ENCODE results near the gene NR1I2.

Gene NR1I2

GRCh38 chr3:119765239-119765638 lies 16.7 kb upstream of the NR1I2 start:
- H3K4me3 ChIP-seq (ENCODE audit: low read length), result no peak overlapping the region
- no peak for DNase-seq (ENCODE audit: low read depth)
- no peak for TF ChIP-seq CTCF (IDR thresholded peaks at IDR 0.05; ENCODE audit: insufficient read depth, low read depth, low read length, missing control alignments)

- DNase-seq (ENCODE audit: low read depth), result no peak
- no peak for TF ChIP-seq CTCF (IDR thresholded peaks at IDR 0.05; ENCODE audit: insufficient read depth, low read depth, low read length, missing control alignments)
- no peak overlapping the region for H3K4me3 ChIP-seq (ENCODE audit: low read length)
These were observed 13.8 kb upstream of the NR1I2 start for GRCh38 chr3:119767936-119768601.

GRCh38 chr3:119768668-119769393 lies 13.1 kb upstream of the NR1I2 start:
- TF ChIP-seq CTCF (IDR thresholded peaks at IDR 0.05; ENCODE audit: insufficient read depth, low read depth, low read length, missing control alignments), result no peak
- no peak overlapping the region for H3K4me3 ChIP-seq (ENCODE audit: low read length)
- no peak for DNase-seq (ENCODE audit: low read depth)

DNA sequence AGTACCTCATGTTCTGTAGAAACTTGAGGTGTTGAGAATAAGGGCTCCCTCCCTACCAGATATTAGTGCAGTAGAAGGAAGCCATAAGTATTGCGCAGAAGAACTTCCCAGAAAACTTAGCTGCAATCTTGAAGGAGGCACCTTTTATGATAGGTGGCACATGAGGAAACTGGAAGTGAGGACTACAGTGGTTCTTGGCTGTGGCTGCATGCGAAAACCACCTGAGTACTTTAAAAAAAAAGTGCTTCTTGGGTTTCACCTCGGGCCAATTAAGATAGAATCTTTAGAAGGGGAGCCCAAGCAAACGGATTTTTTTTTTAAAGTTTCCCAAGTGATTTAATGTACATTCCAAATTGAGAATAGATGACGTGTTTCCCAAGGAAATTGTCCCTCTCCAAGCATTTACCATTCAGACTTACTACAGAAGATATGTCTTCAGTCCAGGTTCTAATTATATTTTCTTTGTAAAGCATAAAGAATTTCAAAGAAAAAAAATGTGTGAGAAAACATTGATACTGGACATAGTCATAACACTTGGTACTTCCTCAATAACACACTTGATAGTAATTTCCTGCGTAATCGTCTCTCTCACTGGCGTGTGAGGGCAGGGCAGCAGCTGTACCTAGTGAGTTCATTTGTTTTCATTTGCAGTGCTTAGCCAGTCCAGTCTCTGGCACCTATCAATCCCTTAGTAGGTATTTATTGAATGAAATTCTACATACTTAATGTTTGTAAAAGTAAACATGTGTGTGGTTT lies 12.3 kb upstream of the NR1I2 start:
- DNase-seq (ENCODE audit: low read depth), result peak; percentile 65
- no peak for TF ChIP-seq CTCF (IDR thresholded peaks at IDR 0.05; ENCODE audit: insufficient read depth, low read depth, low read length, missing control alignments)
- no peak overlapping the region for H3K4me3 ChIP-seq (ENCODE audit: low read length)

DNA sequence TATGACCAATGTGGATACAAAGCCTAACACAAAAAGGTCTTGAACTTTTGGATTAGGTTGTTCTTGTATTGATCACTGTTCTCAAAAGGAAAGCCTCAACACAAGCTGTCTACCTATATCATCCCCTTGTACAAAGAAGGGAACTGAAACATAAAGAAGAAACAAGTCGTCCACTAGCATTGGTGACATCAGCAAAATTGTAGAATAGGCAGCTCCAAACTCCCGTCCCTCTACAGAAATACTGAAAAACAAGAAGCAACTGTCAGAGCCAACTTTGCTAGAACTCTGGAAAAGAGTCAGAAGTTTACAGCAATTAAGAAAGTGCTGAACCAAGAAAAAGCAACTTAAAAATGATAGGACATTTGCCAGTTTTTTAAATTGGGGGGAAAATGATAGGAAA lies 7.5 kb upstream of the NR1I2 start:
- no peak for TF ChIP-seq CTCF (IDR thresholded peaks at IDR 0.05; ENCODE audit: insufficient read depth, low read depth, low read length, missing control alignments)
- DNase-seq (ENCODE audit: low read depth), result no peak
- no peak overlapping the region for H3K4me3 ChIP-seq (ENCODE audit: low read length)

DNA sequence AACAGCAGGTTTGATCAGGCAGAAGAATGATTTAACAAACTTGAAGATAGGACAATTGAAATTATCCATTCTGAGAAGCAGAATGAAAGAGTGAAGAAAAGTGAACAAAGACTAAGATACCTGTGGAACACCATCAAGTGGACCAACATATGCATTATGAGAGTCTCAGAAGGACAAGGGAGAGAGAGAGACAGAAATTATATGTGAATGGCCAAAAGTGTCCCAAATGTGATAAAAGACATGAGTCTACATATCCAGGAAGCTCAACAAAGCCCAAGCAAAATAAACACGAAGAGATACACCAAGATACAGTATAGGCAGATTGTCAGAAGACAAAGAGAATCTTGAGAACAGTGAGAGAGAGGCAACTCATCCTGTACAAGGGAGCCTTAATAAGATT lies 5.6 kb upstream of the NR1I2 start:
- DNase-seq (ENCODE audit: low read depth), result no peak
- no peak for TF ChIP-seq CTCF (IDR thresholded peaks at IDR 0.05; ENCODE audit: insufficient read depth, low read depth, low read length, missing control alignments)
- H3K4me3 ChIP-seq (ENCODE audit: low read length), result no peak overlapping the region

All from epithelial cell of esophagus (primary cell).